HepG2 (cell line): ENCODE data around the gene KCTD16.

Experiments used
- CENPBD1 ChIP-seq: sonication (generic); formaldehyde crosslinking; IDR thresholded peaks from 2 replicates; pipeline ENCODE4 v1.8.0; 2022; ENCODE audit warnings: missing genetic modification reagents, low read depth, mild to moderate bottlenecking, borderline replicate concordance
- CHCHD3 ChIP-seq: sonication (generic); formaldehyde crosslinking; IDR thresholded peaks from 2 replicates; pipeline ENCODE4 v1.8.0; 2022; ENCODE audit warnings: mild to moderate bottlenecking, missing genetic modification reagents, moderate library complexity
- DBP ChIP-seq: sonication (generic); formaldehyde crosslinking; IDR thresholded peaks from 2 replicates; pipeline ENCODE4 v1.4.0; 2020; ENCODE audit warnings: missing genetic modification reagents; ENCODE audit errors: not compliant biosample characterization
- MIXL1 ChIP-seq: IDR thresholded peaks from 2 replicates; pipeline ENCODE4 v1.6.1; 2016
- MXI1 ChIP-seq: IDR thresholded peaks from 3 replicates; pipeline ENCODE4 v1.6.1; 2012; ENCODE audit warnings: low read depth, low read length, inconsistent platforms, borderline replicate concordance
- NFE2L2 ChIP-seq: fragments of 150-350 bp; IDR thresholded peaks from 2 replicates; pipeline ENCODE4 v1.6.1; 2014; ENCODE audit warnings: low read length
- PHF8 ChIP-seq: sonication (generic); formaldehyde crosslinking; IDR thresholded peaks from 2 replicates; pipeline ENCODE4 v1.5.0; 2020; ENCODE audit warnings: missing genetic modification reagents
- TCF12 ChIP-seq, 2 experiments: fragments of 450-650 bp in 1 of 2; sonication (generic) in 1 of 2; formaldehyde crosslinking in 1 of 2; IDR thresholded peaks; 2 replicates each; pipeline versions ENCODE4 v1.6.1 to v1.8.0; 2017 to 2022; ENCODE audit warnings: antibody characterized with exemption in 1 of 2, mild to moderate bottlenecking in 1 of 2, missing genetic modification reagents in 1 of 2, moderate library complexity in 1 of 2
- TOE1 ChIP-seq: sonication (generic); formaldehyde crosslinking; IDR thresholded peaks from 2 replicates; pipeline ENCODE4 v1.4.0; 2020; ENCODE audit warnings: mild to moderate bottlenecking, missing genetic modification reagents
- ZNF574 ChIP-seq: sonication (generic); formaldehyde crosslinking; IDR thresholded peaks from 2 replicates; pipeline ENCODE4 v1.4.0; 2020; ENCODE audit warnings: missing genetic modification reagents
- ZNF724P ChIP-seq: sonication (generic); formaldehyde crosslinking; IDR thresholded peaks from 2 replicates; pipeline ENCODE4 v1.8.0; 2022; ENCODE audit warnings: missing genetic modification reagents, borderline replicate concordance
- TF ChIP-seq, protein P1 (sequence below): sonication (generic); formaldehyde crosslinking; IDR thresholded peaks from 2 replicates; pipeline ENCODE4 v1.8.0; 2022; ENCODE audit warnings: low read depth, missing genetic modification reagents
- TF ChIP-seq, protein P2 (sequence below): sonication (generic); formaldehyde crosslinking; IDR thresholded peaks from 2 replicates; pipeline ENCODE4 v1.5.0; 2020; ENCODE audit warnings: mild to moderate bottlenecking, missing genetic modification reagents, moderate library complexity

GRCh38 chr5:144414202-144415029, 243.7 kb downstream of the KCTD16 start:
- TF ChIP-seq CENPBD1 (CRISPR knock-in tag), result no peak
- TF ChIP-seq, protein P1, sequence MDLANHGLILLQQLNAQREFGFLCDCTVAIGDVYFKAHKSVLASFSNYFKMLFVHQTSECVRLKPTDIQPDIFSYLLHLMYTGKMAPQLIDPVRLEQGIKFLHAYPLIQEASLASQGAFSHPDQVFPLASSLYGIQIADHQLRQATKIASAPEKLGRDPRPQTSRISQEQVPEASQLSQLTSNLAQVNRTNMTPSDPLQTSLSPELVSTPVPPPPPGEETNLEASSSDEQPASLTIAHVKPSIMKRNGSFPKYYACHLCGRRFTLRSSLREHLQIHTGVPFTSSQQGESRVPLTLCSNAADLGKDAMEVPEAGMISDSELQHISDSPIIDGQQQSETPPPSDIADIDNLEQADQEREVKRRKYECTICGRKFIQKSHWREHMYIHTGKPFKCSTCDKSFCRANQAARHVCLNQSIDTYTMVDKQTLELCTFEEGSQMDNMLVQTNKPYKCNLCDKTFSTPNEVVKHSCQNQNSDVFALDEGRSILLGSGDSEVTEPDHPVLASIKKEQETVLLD (CRISPR knock-in tag), result no peak
- no peak for TF ChIP-seq MXI1
- TF ChIP-seq, protein P2, sequence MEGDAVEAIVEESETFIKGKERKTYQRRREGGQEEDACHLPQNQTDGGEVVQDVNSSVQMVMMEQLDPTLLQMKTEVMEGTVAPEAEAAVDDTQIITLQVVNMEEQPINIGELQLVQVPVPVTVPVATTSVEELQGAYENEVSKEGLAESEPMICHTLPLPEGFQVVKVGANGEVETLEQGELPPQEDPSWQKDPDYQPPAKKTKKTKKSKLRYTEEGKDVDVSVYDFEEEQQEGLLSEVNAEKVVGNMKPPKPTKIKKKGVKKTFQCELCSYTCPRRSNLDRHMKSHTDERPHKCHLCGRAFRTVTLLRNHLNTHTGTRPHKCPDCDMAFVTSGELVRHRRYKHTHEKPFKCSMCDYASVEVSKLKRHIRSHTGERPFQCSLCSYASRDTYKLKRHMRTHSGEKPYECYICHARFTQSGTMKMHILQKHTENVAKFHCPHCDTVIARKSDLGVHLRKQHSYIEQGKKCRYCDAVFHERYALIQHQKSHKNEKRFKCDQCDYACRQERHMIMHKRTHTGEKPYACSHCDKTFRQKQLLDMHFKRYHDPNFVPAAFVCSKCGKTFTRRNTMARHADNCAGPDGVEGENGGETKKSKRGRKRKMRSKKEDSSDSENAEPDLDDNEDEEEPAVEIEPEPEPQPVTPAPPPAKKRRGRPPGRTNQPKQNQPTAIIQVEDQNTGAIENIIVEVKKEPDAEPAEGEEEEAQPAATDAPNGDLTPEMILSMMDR (CRISPR knock-in tag), result no peak
- no peak for TF ChIP-seq PHF8 (CRISPR knock-in tag)
- no peak for TF ChIP-seq TCF12 (IDR thresholded peaks at IDR 0.05)
- no peak for TF ChIP-seq TCF12 (CRISPR knock-in tag; IDR thresholded peaks at IDR 0.05)
- no peak for TF ChIP-seq ZNF574 (CRISPR knock-in tag)
- no peak for TF ChIP-seq CHCHD3
- TF ChIP-seq DBP (CRISPR knock-in tag), result no peak
- TF ChIP-seq MIXL1 (CRISPR knock-in tag), result no peak
- TF ChIP-seq ZNF724P (CRISPR knock-in tag), result no peak
- TF ChIP-seq TOE1 (CRISPR knock-in tag), result no peak
- no peak for TF ChIP-seq NFE2L2
